Inflammatory macrophage treated with lipopolysaccharide for 1 hour (primary cell): ENCODE measurements around the gene CARD19.

ENCODE experiments used
- DNase-seq, 2 donors: peaks; one replicate each; pipeline ENCODE4 v3.0.0-alpha.2; 2020 to 2022

CARD19 gene, protein sequence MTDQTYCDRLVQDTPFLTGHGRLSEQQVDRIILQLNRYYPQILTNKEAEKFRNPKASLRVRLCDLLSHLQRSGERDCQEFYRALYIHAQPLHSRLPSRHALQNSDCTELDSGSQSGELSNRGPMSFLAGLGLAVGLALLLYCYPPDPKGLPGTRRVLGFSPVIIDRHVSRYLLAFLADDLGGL

DNA sequence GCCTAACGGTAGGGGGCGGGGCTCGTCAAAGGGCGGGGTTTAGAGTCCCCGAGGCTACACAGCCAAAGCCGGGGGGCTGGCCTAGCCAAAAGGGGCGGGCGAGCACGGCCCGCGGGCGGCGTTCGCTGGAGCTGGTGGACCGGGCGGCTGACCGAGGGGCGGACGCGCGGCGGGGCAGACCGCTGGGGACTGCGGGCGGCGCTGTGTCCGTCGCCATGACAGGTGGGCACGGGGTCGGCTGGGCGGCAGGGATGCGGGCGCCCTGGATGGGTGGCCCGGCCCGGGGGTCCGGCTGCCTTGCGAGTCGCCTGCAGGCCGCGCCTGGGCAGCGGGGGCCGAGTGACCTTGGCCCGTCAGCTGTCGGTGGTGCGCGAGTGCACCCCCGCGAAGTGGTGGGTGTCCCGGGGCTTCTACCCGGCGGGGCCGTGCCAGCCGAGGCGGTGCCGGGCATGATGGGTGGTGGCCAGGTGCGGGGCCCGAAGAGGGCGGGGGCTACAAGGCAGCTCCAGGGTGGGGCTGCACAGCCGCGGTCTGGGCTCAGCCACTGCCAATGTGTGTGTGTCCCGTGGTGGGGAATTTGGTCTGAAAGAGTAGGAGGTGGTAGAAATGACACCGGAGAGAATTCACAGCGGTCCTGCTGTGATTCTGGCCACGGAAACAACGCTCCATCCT, at the start of gene CARD19:
Gene CARD19, plus strand, starts transcription at position 87 of the 672 bp plus-strand sequence. Its CDS starts 129 bp downstream, at position 216.
- DNase-seq: peak; percentile 28 to 72

DNA sequence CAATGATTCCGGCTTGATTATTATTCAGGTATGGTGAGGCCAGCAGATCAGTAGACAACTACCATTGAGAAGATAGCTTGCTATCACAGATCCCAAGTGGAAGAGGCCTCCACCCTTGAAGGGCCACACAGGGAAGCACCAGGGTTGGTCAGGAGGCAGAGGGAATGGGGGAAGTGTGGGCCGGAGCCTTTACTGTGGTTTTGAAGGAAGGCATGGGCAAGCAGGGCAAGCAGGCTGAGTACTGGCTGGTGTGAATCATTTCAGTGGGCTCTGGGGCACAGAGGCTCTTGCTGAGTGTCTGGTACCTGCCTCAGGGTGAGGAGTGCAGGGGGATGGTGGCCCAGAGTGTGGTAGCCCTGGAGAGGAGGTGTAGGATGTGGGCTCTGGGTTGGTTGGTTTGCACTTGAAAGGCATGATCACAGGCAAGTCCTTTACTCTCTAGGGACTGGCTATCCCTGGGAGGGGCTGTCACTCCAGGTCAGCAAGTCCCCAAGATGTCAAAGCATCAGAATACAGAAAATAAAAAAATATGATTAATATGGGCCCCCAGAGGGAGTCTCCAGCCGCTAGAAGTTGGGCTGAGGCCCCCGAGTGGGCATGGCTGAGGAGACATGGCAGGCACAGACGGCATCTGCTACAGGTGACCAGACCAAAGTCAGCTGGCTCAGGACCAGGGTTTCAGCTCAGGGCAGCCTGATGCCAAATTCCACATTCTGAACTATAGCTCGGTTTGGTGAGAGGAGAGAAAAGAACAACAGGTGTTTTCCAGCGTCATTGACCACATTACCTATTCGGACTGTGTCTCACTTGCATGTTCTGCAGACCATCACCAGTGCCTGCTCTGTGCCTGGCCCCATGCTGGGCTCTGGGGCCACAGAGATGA, 47.2 kb upstream of the CARD19 start:
- no peak for DNase-seq

DNA sequence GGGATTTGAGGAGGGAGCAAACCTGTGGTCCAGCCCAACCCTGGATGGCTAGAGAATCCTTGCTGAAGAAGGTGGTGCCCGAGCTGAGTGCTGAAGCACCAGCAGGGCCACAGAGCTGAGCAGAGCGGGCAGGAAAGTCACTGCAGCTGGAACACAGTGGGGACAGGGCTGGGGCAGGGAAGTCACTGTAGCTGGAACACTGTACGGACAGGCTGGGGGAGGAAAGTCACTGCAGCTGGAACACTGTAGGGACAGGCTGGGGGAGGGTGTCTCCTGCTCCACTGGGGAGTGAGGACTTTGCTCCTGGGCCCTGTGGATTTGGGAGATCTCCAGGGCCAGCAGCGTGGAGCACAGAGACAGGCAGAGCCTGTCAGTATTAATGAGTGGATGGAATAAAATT, 46.5 kb upstream of the CARD19 start:
- no peak for DNase-seq

DNA sequence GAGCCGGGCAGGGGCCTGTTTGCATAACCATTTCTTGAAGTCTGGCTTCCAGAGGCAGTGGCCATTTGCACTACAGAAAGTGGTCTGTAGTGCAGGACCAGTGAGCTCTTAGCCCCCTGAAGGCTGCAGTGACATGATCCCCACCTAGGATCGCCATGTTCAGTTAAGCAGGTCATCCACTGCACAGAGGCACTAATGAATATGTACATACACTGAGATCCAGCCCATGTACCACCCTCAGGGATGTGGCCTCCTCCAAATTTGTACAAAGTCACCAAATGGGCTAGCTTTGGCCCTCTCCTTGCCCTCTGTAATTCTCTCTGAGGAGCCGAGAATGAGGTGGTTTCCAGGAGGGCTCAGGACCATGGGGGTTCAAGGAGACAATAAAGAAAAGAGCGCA, 45.8 kb upstream of the CARD19 start:
- no peak for DNase-seq

DNA sequence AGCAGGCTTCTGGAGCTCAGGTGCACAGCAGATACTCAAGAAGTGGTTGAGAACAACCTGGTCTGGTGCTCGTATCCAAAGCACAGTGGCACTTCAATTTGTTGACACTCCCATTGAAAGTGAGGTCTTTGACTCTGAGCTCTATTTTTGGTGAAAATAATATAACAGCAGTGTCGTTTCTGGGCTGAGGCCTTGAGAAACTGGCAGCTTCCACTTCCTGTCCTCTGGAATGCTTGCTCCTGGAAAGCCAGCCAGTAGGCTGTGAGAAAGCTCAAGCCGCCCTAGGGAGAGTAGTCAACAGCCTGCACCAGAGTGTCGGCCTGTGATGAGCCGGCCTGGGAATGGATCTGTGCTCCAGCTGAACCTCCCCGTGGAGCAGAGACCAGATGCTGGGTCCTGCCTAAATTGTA, 44.3 kb upstream of the CARD19 start:
- no peak for DNase-seq

DNA sequence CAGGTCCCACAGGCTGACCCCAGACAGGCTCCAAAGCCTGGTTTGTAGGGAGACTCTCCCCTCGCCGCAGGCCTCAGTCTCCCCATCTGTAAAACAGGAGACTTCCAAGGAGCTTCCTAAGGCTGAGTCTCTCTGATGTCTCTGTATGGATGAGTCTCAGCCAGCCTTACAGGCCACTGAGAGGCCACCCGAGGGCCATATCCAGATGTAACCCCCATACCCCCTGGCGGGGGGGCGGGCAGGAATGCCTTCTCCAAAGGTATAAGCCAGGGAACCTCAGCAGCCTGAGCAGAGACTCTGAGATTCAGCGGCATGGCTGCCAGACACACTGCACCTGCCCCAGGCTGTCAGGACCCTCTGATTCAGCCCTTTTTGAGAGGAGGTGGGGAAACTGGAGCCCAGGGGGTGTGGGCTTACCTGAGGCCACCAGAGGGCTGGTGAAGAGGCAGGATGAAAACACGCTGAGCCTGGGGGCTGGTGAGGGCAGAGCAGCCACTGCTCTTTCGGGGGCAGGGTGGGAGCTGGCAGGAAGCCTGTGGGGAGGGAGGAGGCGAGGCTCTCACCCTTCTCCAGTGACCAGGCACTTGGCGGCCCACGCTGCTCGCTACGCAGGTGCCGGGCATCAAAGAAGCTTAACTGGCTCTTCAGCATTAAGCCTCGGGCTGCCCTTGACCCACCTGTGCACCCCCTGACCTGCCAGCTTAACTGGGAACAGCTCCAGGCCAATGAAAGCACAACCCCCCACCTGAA, 43.1 kb upstream of the CARD19 start:
- no peak for DNase-seq

DNA sequence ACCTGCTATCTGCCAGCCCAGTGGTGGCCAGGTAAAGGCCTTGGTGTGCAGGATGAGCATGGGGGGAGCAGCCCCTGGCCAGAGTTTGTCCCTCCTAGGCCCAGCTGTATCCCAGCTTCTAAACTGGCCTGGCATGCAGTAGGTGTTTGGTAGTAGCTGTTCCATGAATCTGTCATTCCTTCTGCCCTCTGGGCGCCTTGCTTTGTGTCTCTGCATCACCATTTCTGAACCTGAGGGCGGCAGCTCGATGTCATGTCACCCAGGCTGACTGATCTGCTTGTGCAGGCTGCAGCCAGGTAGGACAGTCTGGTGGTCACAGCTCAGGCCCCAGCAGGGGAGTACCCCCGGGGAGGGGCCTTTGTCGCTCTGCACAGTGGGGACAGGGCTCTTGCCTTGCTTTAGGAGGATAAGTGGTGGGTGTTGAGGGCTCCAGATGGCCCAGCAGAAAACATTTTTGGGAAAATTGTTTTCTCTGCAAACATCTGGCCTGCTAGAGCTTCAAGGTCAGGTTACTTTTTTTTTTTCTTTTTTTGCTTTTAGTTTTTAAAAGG, 42.2 kb upstream of the CARD19 start:
- no peak for DNase-seq

DNA sequence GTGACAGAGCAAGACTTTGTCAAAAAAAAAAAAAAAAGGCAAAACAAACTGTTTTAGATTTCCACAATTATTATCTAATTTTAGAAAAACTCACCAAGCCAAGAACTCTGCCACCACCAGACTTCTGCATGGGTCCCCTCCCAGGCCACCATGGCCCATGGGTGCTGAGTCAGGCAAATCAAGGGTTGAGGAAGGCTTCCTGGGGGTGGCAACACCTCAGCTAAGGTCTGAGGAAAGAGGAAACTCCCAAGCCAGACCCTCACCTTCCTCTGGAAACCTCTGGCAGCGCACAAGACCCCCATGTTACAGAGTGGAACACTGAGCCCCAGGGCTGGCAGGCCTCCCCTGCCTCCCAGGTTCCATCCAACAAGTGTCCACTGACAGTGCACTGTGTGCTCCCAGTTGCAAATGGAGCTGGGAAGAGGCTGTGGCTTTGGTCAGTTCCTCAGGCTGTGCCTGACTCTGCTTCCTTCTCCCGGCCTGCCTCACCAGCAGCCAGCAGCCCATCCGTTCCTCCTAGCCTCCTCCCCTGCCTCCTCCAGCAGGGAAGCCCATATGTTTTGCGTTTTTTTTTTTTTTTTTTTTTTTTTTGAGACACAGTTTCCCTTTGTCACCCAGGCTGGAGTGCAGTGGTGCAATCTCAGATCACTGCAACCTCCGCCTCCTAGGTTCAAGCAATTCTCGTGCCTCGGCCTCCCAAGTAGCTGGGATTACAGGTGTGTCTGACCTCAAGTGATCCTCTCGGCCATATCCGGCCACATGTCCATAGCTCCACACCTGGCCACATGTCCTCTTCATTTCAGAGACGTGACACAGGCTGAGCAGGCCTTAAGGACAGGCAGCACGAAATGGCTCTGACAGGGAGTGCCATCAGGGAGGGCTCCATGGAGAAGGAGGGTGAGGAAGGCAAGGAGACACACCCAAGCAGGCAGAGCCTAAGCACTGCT, 41.0 kb upstream of the CARD19 start:
- peak; percentile 45 to 53 for DNase-seq

DNA sequence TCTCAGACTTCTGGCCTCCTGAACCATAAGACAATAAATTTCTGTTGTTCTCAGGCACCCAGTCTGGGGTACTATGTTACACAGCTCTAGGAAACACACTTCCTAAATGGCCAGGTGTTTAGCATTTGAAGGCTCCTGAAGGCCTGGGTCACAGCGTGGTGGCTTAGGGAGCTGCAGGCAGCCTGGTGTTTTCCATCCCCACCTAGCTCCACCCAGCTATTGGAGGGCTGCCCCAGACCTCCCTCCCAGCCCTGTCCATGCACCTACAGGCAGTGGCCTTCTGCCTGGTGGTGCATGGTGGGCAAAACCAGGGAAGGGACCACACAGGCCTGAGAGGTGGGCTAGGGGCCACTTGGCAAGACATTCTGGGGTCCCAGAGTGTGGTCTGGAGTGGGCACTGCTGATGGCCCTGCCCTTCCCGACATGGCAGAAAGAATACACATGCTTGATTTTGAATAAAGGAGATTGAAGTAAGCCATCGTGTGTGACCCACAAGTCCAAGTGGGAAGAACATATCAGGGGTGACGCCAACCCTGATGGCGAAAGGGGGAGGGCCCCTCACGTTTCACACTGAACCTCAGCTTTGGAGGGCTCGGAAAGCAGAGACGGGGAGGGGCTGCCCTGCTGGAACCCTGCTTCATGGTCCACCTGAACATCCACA, 38.8 kb upstream of the CARD19 start:
- no peak for DNase-seq

DNA sequence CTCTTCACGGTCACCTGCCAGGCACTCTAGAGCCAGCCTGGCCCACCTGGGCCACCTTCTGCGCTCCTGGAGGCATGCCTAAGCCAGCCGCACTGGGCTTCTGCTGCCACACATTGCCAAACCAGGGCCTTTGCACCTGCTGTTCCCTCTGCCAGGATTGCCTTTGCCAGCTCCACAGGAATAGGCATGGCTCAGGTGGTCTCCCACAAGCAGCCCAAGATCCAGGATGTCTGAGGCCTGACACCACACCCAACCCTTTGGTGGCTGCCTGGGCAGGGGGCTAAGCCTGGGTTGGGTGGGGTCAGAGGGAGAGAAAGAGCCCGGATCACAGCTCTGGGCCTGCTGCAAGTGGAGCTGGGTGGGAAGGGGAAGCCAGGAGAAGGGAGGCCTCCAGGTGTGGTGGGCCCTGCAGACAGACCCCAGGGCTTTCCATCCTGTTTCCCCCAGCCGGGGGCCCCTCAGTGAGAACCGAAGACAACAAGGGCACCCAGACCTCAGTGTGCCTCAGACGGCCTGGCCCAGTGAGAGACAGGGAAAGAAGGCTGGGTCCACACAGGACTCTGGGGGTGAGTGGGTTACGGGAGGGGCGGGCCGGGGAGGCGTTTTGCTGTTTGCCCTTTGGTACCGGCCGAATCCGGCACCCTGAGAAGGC, 38.2 kb upstream of the CARD19 start:
- no peak for DNase-seq

DNA sequence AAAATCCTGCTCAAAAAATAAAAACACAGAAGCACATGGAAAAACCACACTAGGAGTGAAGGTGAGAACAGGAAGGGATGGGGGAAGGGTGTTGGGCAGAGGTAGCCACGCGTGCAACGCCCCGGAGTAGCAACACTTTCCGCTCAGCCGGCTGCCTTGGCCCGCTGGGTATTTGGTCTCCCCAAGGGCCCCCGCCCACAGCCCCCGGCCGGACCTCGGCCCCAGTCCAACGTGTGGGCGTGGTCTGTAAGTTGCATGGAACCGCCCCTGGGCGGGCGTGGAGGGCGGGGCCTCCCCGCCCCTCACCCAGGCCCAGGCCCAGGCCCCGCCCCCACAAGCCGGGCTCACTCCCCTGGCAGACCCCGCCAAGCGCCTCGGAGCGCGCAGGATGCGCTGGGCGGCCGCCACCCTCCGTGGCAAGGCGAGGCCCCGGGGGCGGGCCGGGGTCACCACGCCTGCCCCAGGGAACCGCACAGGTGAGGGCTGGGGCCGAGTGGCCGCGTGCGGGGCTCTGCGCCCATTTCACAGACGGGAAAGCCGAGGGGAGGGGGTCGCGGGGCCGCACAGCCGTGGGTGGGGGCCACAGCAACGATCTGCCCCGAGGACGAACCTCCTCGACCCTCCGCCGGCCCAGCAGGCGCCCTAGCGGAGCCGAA, 37.5 kb upstream of the CARD19 start, which contains the start of gene SUSD3:
Gene SUSD3, plus strand, starts transcription at position 347 of the 656 bp plus-strand sequence. Its CDS starts 42 bp downstream, at position 389.
- peak; percentile 30 to 38 for DNase-seq

DNA sequence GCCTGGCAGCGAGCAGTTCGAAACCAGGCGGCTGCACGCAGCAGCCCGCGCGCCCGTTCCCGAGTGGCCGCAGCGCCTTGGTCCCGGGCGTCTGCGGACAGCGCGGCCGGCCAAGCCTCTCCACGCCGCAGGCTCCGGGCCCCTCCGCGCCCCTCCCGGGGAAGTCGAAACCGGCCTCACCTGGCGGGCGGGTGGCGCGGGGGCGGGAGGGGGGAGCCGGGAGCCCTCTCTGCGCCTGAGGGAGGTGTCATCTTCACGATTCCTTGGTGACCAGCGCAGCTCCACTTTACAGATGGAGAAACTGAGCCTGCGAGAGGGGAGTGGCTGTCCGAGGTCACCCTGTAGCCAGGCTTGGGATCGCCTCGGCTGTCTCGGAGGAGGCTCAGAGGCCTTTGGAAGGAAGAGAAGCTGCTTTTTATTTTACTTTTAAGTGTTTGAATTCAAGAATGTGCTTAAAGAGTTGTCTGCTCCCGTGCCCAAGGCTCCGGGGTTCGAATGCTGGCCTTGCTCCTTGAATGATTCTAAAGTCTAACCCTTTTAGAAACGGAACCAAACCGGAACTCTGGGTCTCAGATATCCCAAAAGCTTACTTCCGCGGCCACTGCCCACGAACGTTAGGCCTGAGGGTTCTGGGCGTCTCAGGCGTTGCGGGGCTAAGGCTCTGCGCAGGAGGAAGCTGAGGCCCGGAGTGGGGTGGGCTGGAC, 36.9 kb upstream of the CARD19 start:
- peak; percentile 38 for DNase-seq

DNA sequence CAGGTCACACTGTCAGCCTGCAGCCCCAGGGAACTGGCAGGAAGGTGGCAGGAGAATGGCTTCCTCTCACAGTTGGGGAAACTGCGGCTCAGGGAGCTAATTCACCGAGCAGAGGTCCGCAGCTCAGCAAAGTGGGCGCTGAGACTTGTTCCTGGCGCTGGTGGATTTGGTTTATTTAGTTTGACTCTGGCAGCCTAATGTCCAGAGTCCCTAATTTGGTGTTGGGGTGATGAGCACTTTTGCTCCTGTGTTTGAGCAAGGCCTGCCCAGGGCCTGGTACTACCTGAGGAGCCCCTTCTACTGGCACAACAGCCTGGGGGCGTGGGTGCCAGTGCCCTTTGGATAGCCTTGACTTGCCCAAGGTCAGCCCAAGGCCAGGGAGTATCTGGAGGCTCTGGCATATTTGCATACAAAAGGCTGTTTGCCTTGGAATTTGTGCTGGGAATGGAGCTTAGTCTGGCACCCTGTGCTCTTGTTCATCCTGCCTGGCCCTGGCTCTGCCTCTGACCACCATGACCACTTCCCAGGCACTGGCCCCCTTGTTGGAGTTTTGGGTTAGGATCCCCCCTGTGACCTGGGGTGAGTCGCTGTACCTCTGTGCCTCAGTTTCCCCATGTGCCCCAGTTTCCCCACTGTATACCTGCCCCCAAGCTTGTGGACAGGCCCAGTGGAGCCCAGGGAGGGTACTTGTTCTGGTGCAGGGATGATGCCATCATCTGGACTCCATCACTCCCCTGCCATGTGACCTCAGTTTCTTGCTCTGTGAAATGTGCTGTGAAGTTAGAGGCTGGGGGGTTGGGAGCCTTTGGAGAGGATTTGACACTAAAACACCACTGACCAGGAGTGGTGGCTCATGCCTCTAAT, 36.1 kb upstream of the CARD19 start:
- no peak for DNase-seq

DNA sequence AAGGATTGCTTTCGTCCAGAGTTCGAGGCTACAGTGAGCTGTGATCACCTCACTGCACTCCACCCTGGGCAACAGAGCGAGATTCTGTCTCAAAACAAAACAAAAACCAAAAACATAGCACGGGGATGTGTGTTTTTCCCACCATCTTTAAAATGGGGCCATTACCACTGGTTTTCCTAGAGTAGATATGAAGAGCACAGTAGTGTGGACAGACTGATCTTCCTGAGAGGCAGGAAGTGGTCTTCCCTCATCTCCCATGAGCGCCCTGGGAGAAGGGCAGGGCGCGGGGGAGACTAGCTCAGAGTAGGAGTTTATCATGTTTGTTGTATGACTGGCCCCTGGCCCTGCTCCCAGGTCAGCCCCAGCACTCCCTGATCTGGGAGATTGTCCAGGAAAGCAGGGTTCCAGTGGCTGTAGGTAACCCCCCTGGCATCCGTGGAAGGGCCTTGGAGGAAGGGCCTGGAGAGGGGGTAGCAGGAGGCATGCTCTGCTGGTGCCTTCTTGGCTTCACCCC, 35.2 kb upstream of the CARD19 start:
- DNase-seq: no peak

DNA sequence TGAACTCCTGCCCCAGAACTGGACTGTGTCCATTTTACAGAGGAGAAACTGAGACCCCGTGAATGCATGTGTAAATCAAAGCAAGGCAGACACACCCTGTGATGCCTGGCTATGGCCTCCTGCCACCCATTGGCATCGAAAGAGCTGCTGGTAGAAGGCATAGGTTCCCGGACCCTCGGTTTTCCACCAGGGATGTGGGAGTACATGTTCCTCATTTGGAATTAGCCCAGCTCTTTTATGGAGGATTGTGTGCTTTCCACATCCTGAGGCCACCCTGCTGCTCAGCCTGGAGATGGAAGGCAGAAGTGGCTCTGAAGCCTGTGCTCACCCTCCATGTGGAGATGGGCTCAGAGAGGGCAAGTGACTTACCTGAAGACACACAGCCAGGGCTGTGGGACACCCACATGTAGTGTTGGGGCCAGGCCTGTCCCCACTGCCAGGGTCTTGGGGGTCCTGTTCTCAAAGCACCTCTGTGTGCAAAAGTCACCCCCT, 34.7 kb upstream of the CARD19 start:
- DNase-seq: no peak

DNA sequence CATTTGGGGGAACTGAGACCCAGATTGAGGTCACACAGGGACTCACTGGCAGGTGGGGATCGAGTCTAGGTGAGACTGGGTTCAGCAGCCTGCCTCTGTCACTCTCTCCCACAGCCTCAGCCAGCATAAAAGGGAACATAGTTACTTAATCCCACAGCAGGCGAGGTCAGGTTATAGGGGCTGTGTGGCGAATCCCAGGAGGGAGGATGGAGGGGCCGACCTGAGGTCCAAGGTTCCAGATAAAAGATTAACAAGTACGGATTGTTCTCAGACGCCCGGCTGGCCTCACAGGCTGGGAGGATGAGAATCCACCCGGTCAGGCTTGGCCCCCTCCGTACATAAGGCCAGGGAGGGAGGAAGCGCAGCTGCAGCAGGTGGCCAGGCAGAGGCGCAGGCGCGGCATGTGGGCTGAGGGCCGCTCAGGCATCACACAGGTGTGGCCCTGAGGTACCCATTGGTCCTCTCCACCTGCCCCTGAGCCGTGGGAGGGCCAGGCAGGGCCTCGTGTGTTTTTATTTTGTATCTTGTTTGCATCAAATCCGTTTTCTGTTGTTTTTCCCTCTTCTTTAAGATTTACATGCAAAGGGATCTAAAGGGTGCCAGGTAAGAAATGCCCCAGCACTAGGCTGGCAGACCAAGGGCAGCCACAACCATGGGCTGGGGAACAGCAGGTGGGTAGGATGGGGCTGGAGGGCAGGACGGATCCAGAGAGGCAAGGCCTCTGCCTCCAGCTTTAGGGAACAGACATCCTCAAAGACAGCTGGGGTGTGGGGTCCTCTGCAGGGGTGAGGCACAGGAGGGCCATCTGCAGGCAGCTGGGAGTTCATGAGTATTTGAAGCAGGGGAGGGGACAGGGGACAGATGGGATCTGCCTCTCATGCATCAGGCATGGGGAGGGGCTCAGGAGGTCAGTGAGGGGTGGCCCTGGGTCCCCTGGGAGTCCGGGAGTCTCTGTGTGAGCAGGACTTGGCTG, 33.9 kb upstream of the CARD19 start:
- DNase-seq: no peak
